Hepatocyte (in vitro differentiated cells): ENCODE measurements around the gene HLA-G.

Experiments used
- CTCF ChIP-seq: fragments of 200-600 bp; sonication (generic); IDR thresholded peaks from 2 replicates; pipeline ENCODE4 v1.5.1; 2016; ENCODE audit warnings: antibody characterized with exemption, mild to moderate bottlenecking; ENCODE audit not compliant: poor library complexity
- EZH2 ChIP-seq: fragments of 200-600 bp; sonication (generic); IDR thresholded peaks from 2 replicates; pipeline ENCODE4 v1.6.1; 2016; ENCODE audit warnings: antibody characterized with exemption, mild to moderate bottlenecking, borderline replicate concordance

GRCh38 chr6:29839917-29840316 lies 12.3 kb downstream of the HLA-G start:
- TF ChIP-seq CTCF (no peak), EZH2 (no peak)
